ENCODE data around the gene BBS9.

Gene BBS9

GRCh38 chr7:33539198-33539597 lies 409.8 kb downstream of the BBS9 start:
- Histone ChIP-seq H3K4me1 (no peaks in the 10 kb centered on the region), H3K27me3 (no peaks in the 10 kb centered on the region), H3K36me3 (no peaks in the 10 kb centered on the region), H3K4me3 (ENCODE audit: low read depth, low read length) (no peak overlapping the region), H3K9me3 (no peaks in the 10 kb centered on the region)
- no peak for DNase-seq
- no peak for TF ChIP-seq CTCF (IDR thresholded peaks at IDR 0.05; ENCODE audit: low read depth, low read length)

GRCh38 chr7:33539659-33540400 lies 410.5 kb downstream of the BBS9 start:
- Histone ChIP-seq H3K27me3 (no peaks in the 10 kb centered on the region), H3K4me1 (no peaks in the 10 kb centered on the region), H3K9me3 (no peaks in the 10 kb centered on the region), H3K4me3 (ENCODE audit: low read depth, low read length) (no peak overlapping the region), H3K36me3 (no peaks in the 10 kb centered on the region)
- no peak for DNase-seq
- no peak for TF ChIP-seq CTCF (IDR thresholded peaks at IDR 0.05; ENCODE audit: low read depth, low read length)

- no peaks in the 10 kb centered on the region for H3K9me3 ChIP-seq
- no peak for DNase-seq
- H3K27me3 ChIP-seq: no peaks in the 10 kb centered on the region
- no peaks in the 10 kb centered on the region for H3K36me3 ChIP-seq
- no peaks in the 10 kb centered on the region for H3K4me1 ChIP-seq
- H3K4me3 ChIP-seq (ENCODE audit: low read depth, low read length): no peak overlapping the region
- no peak for TF ChIP-seq CTCF (IDR thresholded peaks at IDR 0.05; ENCODE audit: low read depth, low read length)
Measured at GRCh38 chr7:33547880-33548279, 418.5 kb downstream of the BBS9 start.

- no peaks in the 10 kb centered on the region for H3K27me3 ChIP-seq
- no peak for TF ChIP-seq CTCF (IDR thresholded peaks at IDR 0.05; ENCODE audit: low read depth, low read length)
- H3K4me3 ChIP-seq (ENCODE audit: low read depth, low read length): no peak overlapping the region
- no peaks in the 10 kb centered on the region for H3K9me3 ChIP-seq
- H3K36me3 ChIP-seq: no peaks in the 10 kb centered on the region
- DNase-seq: no peak
- no peaks in the 10 kb centered on the region; the same call in 1 of the 2 replicates for H3K4me1 ChIP-seq
Measured at GRCh38 chr7:33550363-33550762, 421.0 kb downstream of the BBS9 start.

GRCh38 chr7:33550979-33551378 lies 421.6 kb downstream of the BBS9 start:
- no peak for TF ChIP-seq CTCF (IDR thresholded peaks at IDR 0.05; ENCODE audit: low read depth, low read length)
- no peaks in the 10 kb centered on the region for H3K36me3 ChIP-seq
- H3K9me3 ChIP-seq: no peaks in the 10 kb centered on the region
- H3K4me3 ChIP-seq (ENCODE audit: low read depth, low read length): no peak overlapping the region
- no peak for DNase-seq
- H3K4me1 ChIP-seq: no peaks in the 10 kb centered on the region; the same call in 1 of the 2 replicates
- H3K27me3 ChIP-seq: no peaks in the 10 kb centered on the region

- TF ChIP-seq CTCF (IDR thresholded peaks at IDR 0.05; ENCODE audit: low read depth, low read length): no peak
- H3K4me3 ChIP-seq (ENCODE audit: low read depth, low read length): no peak overlapping the region
- H3K27me3 ChIP-seq: no peaks in the 10 kb centered on the region
- H3K36me3 ChIP-seq: no peaks in the 10 kb centered on the region
- H3K9me3 ChIP-seq: no peaks in the 10 kb centered on the region
- H3K4me1 ChIP-seq: no peaks in the 10 kb centered on the region; the same call in 1 of the 2 replicates
- no peak for DNase-seq
Measured at GRCh38 chr7:33554046-33554445, 424.7 kb downstream of the BBS9 start.

All from BE2C (cell line).